Measurements from ENCODE around the gene BORCS6.
A peak's percentile ranks its signal among the peaks of the same experiment; 100 is the strongest.

Gene BORCS6

GRCh38 chr17:8154608-8155155 lies 35.3 kb downstream of the BORCS6 start:
- no peak for DNase-seq (ENCODE audit: low spot score)

GRCh38 chr17:8153957-8154607 lies 35.9 kb downstream of the BORCS6 start:
- DNase-seq (ENCODE audit: low spot score) = peak; percentile 86

GRCh38 chr17:8153525-8153956 lies 36.4 kb downstream of the BORCS6 start:
- DNase-seq (ENCODE audit: low spot score) = peak; percentile 92

GRCh38 chr17:8153031-8153451 lies 36.9 kb downstream of the BORCS6 start:
- no peak for DNase-seq (ENCODE audit: low spot score)

GRCh38 chr17:8152112-8152775 lies 37.7 kb downstream of the BORCS6 start, which contains the start of gene PER1:
PER1 (minus strand) TSS chr17:8152404; CDS start chr17:8150706, 1,698 bp downstream.
- peak; percentile 96 for DNase-seq (ENCODE audit: low spot score)

- DNase-seq (ENCODE audit: low spot score) = peak; percentile 40
These were observed 38.3 kb downstream of the BORCS6 start for GRCh38 chr17:8151641-8152111.

- DNase-seq (ENCODE audit: low spot score) = peak; percentile 59
These were observed 38.8 kb downstream of the BORCS6 start for GRCh38 chr17:8151120-8151640.

GRCh38 chr17:8150194-8151119 lies 39.5 kb downstream of the BORCS6 start:
- no peak for DNase-seq (ENCODE audit: low spot score)

GRCh38 chr17:8149419-8150193 lies 40.4 kb downstream of the BORCS6 start:
- DNase-seq (ENCODE audit: low spot score) = no peak

GRCh38 chr17:8148560-8148959 lies 41.4 kb downstream of the BORCS6 start:
- DNase-seq (ENCODE audit: low spot score) = no peak

- no peak for DNase-seq (ENCODE audit: low spot score)
These were observed 42.1 kb downstream of the BORCS6 start for GRCh38 chr17:8147805-8148404.

- DNase-seq (ENCODE audit: low spot score) = no peak
These were observed 42.7 kb downstream of the BORCS6 start for GRCh38 chr17:8147141-8147804.

- no peak for DNase-seq (ENCODE audit: low spot score)
These were observed 43.4 kb downstream of the BORCS6 start for GRCh38 chr17:8146381-8147140.

- no peak for DNase-seq (ENCODE audit: low spot score)
These were observed 44.2 kb downstream of the BORCS6 start for GRCh38 chr17:8145811-8146210.

GRCh38 chr17:8144401-8145231 lies 45.4 kb downstream of the BORCS6 start:
- no peak for DNase-seq (ENCODE audit: low spot score)

- DNase-seq (ENCODE audit: low spot score) = no peak
These were observed 46.2 kb downstream of the BORCS6 start for GRCh38 chr17:8143581-8144400.

- no peak for DNase-seq (ENCODE audit: low spot score)
These were observed 46.9 kb downstream of the BORCS6 start for GRCh38 chr17:8142887-8143580.
